GM21360 (cell line): ENCODE data around the gene SUSD4.
A peak's percentile ranks its signal among the peaks of the same experiment; 100 is the strongest.

ENCODE experiments used
- ATAC-seq: cut with Tn5 transposase; IDR thresholded peaks from one replicate; pipeline ENCODE4 v1.9.1; 2021; ENCODE audit warnings: mild to moderate bottlenecking, moderate library complexity; ENCODE audit not compliant: unreplicated experiment

SUSD4 gene

DNA sequence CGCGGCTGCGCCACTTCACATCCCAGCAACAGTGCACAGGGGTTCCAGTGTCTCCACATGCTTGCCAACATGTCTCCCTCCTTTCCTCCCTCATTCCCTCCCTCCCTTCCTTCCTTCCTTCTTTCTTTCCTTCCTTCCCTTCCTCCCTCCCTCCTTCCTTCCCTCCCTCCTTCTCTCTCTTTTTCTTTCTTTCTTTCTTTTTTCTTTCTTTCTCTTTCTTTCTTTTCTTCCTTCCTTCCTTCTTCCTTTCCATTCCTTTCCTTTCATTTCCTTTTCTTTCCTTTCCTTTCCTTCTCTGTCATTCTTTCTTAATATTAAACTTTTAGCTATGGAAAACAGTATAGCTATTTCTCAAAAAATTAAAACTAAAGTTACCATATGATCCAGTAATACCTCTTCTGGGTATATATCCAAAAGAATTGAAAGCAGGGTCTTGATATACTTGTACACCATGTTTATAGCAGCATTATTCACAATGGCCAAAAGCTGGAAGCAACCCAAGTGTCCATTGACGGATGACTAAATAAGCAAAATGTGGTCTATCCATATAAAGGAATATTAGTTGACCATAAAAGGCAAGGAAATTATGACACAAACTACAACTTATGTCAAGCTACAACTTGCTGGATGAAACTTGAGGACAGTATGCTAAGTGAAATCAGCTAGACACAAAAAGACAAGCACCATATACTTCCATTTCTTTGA lies 165.9 kb downstream of the SUSD4 start:
- no peak for ATAC-seq

GRCh38 chr1:223189903-223190724 lies 173.9 kb downstream of the SUSD4 start:
- ATAC-seq: peak; percentile 60

DNA sequence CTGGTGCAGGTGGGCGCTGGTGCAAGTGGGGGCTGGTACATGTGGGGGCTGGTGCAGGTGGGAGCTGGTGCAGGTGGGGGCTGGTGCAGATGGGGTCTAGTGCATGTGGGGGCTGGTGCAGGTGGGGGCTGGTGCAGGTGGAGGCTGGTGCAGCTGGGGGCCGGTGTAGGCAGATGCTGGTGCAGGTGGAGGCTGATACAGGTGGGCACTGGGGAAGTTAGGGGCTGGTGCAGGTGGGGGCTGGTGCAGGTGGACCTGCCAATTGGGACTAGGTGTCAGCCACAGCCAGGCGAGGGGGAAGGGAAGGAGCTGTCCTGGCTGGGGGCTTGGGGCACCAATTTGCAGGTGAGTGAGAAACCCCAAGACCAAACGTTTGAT lies 174.5 kb downstream of the SUSD4 start:
- ATAC-seq: no peak

DNA sequence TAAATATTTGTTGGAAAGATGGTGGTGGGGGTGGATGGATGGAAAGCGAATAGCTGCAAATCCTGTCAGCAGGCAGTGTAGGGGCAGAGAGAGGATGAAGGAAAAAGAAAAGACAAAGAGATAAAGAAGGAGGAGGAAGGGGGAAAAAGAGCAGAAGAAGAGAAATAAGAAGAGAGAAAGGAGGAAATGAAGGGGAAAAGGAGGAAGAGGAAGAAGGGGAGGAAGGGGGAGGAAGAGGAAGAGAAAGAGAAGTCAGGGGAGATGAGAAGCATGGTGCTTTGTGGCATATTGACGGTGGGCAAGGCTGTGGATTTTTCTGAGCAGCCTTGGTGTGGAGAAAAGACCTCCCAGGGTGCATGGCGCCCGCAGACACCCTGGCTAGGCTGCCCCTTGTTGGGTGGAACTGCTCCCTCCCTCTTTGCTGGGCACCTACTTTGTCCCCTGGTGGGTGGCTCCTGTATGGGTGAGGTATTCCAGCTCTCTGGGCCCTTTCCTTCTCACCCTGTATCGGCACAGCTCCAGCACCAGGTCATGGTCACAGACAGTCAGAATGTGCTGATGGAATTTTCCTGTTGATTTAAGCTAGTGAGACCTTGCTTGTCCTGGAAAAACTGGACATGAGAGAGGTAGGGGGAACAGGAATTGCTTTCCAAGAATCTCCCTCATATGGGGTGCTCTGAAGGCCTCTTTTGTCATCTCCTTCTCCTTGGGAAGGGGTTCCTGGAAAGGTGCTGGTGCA lies 175.2 kb downstream of the SUSD4 start:
- no peak for ATAC-seq

DNA sequence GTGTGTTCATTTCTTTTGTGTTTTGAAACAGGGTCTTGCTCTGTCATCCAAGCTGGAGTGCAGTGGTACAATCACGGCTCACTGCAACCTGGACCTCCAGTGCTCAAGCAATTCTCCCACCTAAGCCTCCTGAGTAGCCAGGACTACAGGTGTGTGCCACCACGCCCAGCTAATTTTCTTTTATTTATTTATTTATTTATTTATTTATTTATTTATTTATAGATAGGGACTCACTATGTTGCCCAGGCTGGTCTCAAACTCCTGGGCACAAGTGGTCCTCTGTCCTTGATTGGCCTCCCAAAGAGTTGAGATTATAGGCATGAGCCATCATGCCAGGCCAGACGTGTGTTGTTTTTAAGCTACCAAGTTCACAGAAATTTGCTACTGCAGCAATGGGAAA lies 177.2 kb downstream of the SUSD4 start:
- no peak for ATAC-seq

DNA sequence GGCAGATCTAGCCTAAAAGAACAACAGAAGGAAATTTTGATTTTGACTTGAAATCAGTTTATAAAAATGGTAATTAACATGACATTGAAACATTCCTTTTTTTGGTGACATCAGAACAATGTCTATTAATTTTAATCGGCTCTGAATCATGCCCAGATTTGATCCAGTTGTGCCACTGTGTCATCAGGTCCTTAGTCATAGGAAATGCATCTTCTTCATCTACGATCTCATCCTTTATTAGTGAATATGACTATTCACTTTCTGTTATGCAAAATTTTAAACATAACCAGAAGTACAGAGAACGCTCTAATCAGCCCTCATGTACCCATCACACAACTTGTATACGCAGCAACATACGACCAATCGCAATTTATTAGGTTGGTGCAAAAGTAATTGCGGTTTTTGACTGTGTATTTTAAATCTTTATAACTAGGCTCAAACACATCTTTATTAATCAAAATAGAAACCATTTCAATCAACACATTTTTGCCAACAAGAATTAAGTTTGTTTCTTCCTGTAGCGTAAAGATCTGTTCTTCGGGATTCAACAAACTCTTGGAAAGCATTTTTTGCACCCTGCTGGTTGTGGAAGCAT lies 180.6 kb downstream of the SUSD4 start:
- no peak for ATAC-seq

DNA sequence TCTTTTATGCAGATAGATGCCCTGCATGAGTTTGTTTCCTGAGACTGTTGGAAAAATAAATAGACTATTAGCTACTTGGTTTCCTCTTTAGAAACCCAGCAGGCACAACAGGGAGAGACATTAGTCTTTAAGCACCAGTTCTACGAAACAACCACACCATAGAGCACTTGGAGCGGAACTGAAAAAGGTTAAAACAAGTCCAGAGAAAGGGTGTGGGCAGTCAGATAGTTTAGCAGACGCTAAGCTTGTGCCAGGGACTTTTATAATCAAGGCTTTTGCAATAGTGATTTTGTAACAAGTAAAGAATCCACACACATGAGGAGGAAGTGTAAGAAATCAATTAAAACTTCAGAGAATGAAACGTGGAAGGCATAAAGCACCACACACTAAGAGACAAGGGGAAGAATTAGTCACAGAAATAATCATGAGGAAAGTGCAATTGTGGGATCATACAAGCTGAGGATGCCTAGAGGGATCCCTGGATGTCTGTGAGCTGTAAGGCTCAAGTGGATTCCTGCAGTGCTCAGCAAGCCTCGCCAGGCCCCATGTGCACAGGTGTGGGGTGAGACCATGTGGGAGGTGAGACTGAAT lies 183.2 kb downstream of the SUSD4 start:
- ATAC-seq: no peak

GRCh38 chr1:223179786-223180185 lies 184.2 kb downstream of the SUSD4 start:
- no peak for ATAC-seq

- ATAC-seq: no peak
Measured at GRCh38 chr1:223179280-223179679, 184.7 kb downstream of the SUSD4 start.

DNA sequence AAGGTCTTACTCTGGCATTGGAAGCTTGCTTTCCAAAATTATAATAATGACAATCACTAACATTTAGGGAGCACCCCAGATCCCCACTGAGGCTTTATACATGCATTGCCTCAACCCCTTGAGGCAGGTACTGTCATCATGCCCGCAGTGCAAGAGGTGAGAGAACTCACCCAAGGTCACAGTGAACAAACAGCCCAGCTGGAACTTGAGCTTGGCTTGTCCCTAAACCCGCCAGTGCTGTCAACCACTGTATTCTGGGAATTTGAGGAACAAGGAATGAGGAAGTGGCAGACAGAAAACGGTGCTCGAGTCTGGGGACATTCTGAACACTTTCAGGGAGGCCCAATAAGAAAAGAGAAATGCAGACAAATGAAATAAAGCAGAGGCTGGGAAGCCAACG lies 186.3 kb downstream of the SUSD4 start:
- no peak for ATAC-seq

DNA sequence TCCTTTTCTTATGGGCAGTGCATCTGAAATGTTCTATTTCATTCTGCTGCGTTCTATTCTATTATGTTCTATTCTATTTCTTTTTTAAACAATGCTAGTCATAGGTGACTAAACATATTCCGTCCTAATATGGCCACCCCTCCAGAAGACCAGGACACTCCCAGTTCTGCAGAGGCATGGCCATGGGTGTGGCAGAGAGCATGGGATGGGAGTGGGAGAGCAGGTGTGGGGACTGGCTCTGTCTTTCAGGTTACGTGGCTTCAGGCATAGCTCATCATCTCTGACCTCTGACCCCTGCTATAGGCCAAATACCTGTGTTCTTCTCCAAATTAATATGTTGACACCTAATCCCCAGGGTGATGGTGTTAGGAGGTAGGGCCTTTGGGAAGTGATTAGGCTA lies 187.5 kb downstream of the SUSD4 start:
- no peak for ATAC-seq

DNA sequence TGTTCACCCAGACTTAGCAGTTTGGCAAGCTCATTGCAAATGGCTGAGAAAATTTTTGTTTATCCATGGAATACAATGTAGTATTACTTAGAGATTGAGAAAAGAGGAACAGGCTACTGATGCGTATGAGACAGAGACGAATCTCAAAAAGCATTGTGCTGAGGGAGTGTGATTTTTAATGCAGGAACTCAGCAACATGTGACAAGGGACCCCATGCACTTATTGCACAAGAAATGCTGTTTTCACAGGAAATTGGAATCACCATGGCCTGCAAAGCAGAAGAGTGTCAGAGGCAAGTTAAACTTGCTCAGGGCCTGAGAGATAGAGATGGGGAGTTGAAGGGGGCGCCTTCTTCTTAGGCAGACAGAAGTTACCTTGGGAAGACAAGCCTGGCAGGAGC lies 188.3 kb downstream of the SUSD4 start:
- no peak for ATAC-seq

- no peak for ATAC-seq
Measured at GRCh38 chr1:223175032-223175431, 188.9 kb downstream of the SUSD4 start.
